ENCODE measurements around the gene CNTNAP2.
A peak's percentile ranks its signal among the peaks of the same experiment; 100 is the strongest.

The CNTNAP2 gene

DNA sequence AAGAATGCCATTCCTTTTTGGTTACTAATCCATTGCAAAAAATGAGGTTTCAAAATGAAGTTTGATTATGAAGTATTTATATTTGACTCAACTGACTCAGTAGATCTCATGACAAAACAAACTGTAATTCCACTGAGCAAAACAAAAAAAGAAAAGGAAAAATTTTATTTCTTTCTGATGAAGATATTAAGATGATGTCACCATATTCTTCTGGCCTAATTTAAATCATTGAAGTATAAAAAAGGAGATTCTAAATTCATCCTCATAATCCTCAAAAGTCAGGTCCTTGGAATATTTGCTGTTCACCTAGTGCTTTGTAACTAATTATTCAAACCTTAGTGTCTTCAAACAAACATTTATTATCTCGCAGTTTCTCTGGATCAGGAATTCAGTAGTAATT is 1183.7 kb downstream of the CNTNAP2 start:
- H3K36me3 ChIP-seq (ENCODE audit: control insufficient read depth in 2 of 2, insufficient read depth in 1 of 2, low read length in 2 of 2) = no peaks in the 10 kb centered on the region
- H3K4me3 ChIP-seq (ENCODE audit: low read depth, low read length) = no peak overlapping the region
- ChIA-PET CTCF (no interaction called here), POLR2A (no interaction called here)
- no peak overlapping the region for H3K27ac ChIP-seq (ENCODE audit: extremely low read depth, low read depth, low read length)
- H3K9me3 ChIP-seq (ENCODE audit: control insufficient read depth, insufficient read depth, low read depth, low read length) = no peaks in the 10 kb centered on the region
- no peaks in the 10 kb centered on the region for H3K4me1 ChIP-seq (ENCODE audit: control insufficient read depth, insufficient read depth, low read length)
- TF ChIP-seq ZNF473 (tag by site-specific recombination; IDR thresholded peaks at IDR 0.05) (no peak), ZXDB (tag by site-specific recombination; IDR thresholded peaks at IDR 0.05) (no peak), ZNF19 (tag by site-specific recombination; IDR thresholded peaks at IDR 0.05; ENCODE audit: low read depth) (no peak)
- TF ChIP-seq, protein P1, sequence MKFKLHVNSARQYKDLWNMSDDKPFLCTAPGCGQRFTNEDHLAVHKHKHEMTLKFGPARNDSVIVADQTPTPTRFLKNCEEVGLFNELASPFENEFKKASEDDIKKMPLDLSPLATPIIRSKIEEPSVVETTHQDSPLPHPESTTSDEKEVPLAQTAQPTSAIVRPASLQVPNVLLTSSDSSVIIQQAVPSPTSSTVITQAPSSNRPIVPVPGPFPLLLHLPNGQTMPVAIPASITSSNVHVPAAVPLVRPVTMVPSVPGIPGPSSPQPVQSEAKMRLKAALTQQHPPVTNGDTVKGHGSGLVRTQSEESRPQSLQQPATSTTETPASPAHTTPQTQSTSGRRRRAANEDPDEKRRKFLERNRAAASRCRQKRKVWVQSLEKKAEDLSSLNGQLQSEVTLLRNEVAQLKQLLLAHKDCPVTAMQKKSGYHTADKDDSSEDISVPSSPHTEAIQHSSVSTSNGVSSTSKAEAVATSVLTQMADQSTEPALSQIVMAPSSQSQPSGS (tag by site-specific recombination; IDR thresholded peaks at IDR 0.05; ENCODE audit: low read depth) = 0 out of 2 replicates have a peak, but pooled peaks have one; percentile 50
- TF ChIP-seq, protein P2, sequence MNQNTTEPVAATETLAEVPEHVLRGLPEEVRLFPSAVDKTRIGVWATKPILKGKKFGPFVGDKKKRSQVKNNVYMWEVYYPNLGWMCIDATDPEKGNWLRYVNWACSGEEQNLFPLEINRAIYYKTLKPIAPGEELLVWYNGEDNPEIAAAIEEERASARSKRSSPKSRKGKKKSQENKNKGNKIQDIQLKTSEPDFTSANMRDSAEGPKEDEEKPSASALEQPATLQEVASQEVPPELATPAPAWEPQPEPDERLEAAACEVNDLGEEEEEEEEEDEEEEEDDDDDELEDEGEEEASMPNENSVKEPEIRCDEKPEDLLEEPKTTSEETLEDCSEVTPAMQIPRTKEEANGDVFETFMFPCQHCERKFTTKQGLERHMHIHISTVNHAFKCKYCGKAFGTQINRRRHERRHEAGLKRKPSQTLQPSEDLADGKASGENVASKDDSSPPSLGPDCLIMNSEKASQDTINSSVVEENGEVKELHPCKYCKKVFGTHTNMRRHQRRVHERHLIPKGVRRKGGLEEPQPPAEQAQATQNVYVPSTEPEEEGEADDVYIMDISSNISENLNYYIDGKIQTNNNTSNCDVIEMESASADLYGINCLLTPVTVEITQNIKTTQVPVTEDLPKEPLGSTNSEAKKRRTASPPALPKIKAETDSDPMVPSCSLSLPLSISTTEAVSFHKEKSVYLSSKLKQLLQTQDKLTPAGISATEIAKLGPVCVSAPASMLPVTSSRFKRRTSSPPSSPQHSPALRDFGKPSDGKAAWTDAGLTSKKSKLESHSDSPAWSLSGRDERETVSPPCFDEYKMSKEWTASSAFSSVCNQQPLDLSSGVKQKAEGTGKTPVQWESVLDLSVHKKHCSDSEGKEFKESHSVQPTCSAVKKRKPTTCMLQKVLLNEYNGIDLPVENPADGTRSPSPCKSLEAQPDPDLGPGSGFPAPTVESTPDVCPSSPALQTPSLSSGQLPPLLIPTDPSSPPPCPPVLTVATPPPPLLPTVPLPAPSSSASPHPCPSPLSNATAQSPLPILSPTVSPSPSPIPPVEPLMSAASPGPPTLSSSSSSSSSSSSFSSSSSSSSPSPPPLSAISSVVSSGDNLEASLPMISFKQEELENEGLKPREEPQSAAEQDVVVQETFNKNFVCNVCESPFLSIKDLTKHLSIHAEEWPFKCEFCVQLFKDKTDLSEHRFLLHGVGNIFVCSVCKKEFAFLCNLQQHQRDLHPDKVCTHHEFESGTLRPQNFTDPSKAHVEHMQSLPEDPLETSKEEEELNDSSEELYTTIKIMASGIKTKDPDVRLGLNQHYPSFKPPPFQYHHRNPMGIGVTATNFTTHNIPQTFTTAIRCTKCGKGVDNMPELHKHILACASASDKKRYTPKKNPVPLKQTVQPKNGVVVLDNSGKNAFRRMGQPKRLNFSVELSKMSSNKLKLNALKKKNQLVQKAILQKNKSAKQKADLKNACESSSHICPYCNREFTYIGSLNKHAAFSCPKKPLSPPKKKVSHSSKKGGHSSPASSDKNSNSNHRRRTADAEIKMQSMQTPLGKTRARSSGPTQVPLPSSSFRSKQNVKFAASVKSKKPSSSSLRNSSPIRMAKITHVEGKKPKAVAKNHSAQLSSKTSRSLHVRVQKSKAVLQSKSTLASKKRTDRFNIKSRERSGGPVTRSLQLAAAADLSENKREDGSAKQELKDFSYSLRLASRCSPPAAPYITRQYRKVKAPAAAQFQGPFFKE (tag by site-specific recombination; IDR thresholded peaks at IDR 0.05; ENCODE audit: borderline replicate concordance) = no peak

DNA sequence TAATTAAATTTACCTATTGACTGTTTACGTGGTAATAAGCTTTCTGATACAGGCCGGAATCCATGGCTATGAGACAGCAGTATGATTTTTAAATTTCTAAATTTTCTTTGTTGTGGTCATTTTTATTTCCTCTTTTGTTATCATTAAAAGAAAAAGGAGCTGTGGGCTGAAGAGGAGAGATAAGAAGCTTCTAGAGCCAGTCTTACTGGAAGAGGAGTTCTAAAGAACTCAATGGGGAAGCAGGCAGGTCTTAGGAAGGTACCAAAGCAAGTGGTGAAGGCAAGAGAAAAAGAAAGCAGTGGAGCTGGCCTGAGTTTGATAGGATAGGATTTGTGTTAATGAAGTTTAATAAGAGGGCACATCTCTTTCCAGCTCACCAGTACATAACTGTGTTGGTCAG is 1187.8 kb downstream of the CNTNAP2 start:
- no peak for TF ChIP-seq PRDM1 (tag by site-specific recombination; IDR thresholded peaks at IDR 0.05)
- no peak for TF ChIP-seq ZNF133 (tag by site-specific recombination; IDR thresholded peaks at IDR 0.05)
- TF ChIP-seq ZNF549 (tag by site-specific recombination; IDR thresholded peaks at IDR 0.05) = no peak
- TF ChIP-seq, protein P3, sequence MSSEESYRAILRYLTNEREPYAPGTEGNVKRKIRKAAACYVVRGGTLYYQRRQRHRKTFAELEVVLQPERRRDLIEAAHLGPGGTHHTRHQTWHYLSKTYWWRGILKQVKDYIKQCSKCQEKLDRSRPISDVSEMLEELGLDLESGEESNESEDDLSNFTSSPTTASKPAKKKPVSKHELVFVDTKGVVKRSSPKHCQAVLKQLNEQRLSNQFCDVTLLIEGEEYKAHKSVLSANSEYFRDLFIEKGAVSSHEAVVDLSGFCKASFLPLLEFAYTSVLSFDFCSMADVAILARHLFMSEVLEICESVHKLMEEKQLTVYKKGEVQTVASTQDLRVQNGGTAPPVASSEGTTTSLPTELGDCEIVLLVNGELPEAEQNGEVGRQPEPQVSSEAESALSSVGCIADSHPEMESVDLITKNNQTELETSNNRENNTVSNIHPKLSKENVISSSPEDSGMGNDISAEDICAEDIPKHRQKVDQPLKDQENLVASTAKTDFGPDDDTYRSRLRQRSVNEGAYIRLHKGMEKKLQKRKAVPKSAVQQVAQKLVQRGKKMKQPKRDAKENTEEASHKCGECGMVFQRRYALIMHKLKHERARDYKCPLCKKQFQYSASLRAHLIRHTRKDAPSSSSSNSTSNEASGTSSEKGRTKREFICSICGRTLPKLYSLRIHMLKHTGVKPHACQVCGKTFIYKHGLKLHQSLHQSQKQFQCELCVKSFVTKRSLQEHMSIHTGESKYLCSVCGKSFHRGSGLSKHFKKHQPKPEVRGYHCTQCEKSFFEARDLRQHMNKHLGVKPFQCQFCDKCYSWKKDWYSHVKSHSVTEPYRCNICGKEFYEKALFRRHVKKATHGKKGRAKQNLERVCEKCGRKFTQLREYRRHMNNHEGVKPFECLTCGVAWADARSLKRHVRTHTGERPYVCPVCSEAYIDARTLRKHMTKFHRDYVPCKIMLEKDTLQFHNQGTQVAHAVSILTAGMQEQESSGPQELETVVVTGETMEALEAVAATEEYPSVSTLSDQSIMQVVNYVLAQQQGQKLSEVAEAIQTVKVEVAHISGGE (tag by site-specific recombination; conservative IDR thresholded peaks at IDR 0.05; ENCODE audit: low read depth) = no peak
- TF ChIP-seq ZNF423 (tag by site-specific recombination; IDR thresholded peaks at IDR 0.05) = no peak
- TF ChIP-seq ZNF654 (tag by site-specific recombination; IDR thresholded peaks at IDR 0.05; ENCODE audit: low read depth) = no peak
- TF ChIP-seq, protein P4, sequence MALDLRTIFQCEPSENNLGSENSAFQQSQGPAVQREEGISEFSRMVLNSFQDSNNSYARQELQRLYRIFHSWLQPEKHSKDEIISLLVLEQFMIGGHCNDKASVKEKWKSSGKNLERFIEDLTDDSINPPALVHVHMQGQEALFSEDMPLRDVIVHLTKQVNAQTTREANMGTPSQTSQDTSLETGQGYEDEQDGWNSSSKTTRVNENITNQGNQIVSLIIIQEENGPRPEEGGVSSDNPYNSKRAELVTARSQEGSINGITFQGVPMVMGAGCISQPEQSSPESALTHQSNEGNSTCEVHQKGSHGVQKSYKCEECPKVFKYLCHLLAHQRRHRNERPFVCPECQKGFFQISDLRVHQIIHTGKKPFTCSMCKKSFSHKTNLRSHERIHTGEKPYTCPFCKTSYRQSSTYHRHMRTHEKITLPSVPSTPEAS (tag by site-specific recombination; IDR thresholded peaks at IDR 0.05) = no peak
- TF ChIP-seq ZNF626 (tag by site-specific recombination; IDR thresholded peaks at IDR 0.05) = no peak
- TF ChIP-seq ZNF571 (tag by site-specific recombination; IDR thresholded peaks at IDR 0.05) = no peak
- TF ChIP-seq ZNF248 (tag by site-specific recombination; IDR thresholded peaks at IDR 0.05) = no peak
- TF ChIP-seq, protein P2 (tag by site-specific recombination; IDR thresholded peaks at IDR 0.05; ENCODE audit: borderline replicate concordance) = no peak
- TF ChIP-seq ZNF660 (tag by site-specific recombination; IDR thresholded peaks at IDR 0.05) = no peak
- Histone ChIP-seq H3K27ac (ENCODE audit: extremely low read depth, low read depth, low read length) (no peak overlapping the region), H3K9me3 (ENCODE audit: control insufficient read depth, insufficient read depth, low read depth, low read length) (no peaks in the 10 kb centered on the region), H3K4me3 (ENCODE audit: low read depth, low read length) (no peak overlapping the region), H3K4me1 (ENCODE audit: control insufficient read depth, insufficient read depth, low read length) (no peaks in the 10 kb centered on the region), H3K36me3 (ENCODE audit: control insufficient read depth in 2 of 2, insufficient read depth in 1 of 2, low read length in 2 of 2) (no peaks in the 10 kb centered on the region)
- ChIA-PET CTCF (no interaction called here), POLR2A (no interaction called here)
